ENCODE measurements around the gene SASH1. TPM values are rescaled to one million over a fixed set of nuclear protein-coding genes. Genes with fewer than 3 reads are reported as not detected.

The SASH1 gene
- polyA plus RNA-seq, 1 donor from 2014 or later = 7.0 TPM

DNA sequence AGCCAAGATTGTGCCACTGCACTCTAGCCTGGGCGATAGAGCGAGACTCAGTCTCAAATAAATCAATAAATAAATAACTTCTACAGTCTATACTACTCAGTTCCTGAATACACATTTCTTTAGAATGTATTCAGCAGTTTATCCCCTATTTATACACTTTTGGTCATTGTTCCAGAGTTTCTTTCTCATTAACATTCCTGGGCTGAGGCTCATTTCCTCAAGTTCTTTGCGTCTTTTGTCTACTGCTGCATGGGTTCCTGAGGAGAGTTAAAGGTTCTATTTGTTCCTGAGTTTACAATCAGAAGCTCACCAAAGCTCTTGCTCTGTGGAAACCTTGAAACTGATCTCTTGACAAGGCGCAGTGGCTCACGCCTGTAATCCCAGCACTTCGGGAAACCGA lies 37.7 kb upstream of the SASH1 start:
- Histone ChIP-seq H3K9ac (ENCODE audit: low read length) (no peak overlapping the region), H2AFZ (ENCODE audit: low read depth, low read length) (no peak overlapping the region), H3K9me2 (ENCODE audit: insufficient read depth, low read length) (no peaks in the 10 kb centered on the region), H3K4me3 (ENCODE audit: low read length) (no peak overlapping the region), H3K4me2 (ENCODE audit: low read length) (no peak overlapping the region), H3K27me3 (ENCODE audit: insufficient read depth, low read depth, low read length) (no peaks in the 10 kb centered on the region), H3K27ac (ENCODE audit: low read length) (no peak overlapping the region), H3K36me3 (ENCODE audit: insufficient read depth, low read length) (no peaks in the 10 kb centered on the region), H4K20me1 (ENCODE audit: insufficient read depth) (no peaks in the 10 kb centered on the region), H3K9me3 (ENCODE audit: low read length) (no peaks in the 10 kb centered on the region), H3K79me2 (replicated peaks; ENCODE audit: insufficient read depth, low read length) (no peaks in the 10 kb centered on the region), H3F3A (ENCODE audit: insufficient read depth, low read length, poor library complexity, severe bottlenecking) (no peaks in the 10 kb centered on the region)
- TF ChIP-seq TAF1 (IDR thresholded peaks at IDR 0.05; ENCODE audit: low read depth) (no peak), MXI1 (conservative IDR thresholded peaks at IDR 0.05; ENCODE audit: poor library complexity, severe bottlenecking) (no peak), RAD21 (conservative IDR thresholded peaks at IDR 0.05) (no peak), EP300 (conservative IDR thresholded peaks at IDR 0.05; ENCODE audit: poor library complexity, severe bottlenecking) (no peak), SMC3 (conservative IDR thresholded peaks at IDR 0.05; ENCODE audit: poor library complexity) (no peak), POLR2AphosphoS5 (IDR thresholded peaks at IDR 0.05) (no peak), EZH2 (IDR thresholded peaks at IDR 0.05; ENCODE audit: borderline replicate concordance, insufficient read depth, low read length, poor library complexity, severe bottlenecking) (no peak)
- TF ChIP-seq, protein P1, sequence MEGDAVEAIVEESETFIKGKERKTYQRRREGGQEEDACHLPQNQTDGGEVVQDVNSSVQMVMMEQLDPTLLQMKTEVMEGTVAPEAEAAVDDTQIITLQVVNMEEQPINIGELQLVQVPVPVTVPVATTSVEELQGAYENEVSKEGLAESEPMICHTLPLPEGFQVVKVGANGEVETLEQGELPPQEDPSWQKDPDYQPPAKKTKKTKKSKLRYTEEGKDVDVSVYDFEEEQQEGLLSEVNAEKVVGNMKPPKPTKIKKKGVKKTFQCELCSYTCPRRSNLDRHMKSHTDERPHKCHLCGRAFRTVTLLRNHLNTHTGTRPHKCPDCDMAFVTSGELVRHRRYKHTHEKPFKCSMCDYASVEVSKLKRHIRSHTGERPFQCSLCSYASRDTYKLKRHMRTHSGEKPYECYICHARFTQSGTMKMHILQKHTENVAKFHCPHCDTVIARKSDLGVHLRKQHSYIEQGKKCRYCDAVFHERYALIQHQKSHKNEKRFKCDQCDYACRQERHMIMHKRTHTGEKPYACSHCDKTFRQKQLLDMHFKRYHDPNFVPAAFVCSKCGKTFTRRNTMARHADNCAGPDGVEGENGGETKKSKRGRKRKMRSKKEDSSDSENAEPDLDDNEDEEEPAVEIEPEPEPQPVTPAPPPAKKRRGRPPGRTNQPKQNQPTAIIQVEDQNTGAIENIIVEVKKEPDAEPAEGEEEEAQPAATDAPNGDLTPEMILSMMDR (IDR thresholded peaks at IDR 0.05; ENCODE audit: poor library complexity, severe bottlenecking) = no peak
- TF ChIP-seq, protein P2, sequence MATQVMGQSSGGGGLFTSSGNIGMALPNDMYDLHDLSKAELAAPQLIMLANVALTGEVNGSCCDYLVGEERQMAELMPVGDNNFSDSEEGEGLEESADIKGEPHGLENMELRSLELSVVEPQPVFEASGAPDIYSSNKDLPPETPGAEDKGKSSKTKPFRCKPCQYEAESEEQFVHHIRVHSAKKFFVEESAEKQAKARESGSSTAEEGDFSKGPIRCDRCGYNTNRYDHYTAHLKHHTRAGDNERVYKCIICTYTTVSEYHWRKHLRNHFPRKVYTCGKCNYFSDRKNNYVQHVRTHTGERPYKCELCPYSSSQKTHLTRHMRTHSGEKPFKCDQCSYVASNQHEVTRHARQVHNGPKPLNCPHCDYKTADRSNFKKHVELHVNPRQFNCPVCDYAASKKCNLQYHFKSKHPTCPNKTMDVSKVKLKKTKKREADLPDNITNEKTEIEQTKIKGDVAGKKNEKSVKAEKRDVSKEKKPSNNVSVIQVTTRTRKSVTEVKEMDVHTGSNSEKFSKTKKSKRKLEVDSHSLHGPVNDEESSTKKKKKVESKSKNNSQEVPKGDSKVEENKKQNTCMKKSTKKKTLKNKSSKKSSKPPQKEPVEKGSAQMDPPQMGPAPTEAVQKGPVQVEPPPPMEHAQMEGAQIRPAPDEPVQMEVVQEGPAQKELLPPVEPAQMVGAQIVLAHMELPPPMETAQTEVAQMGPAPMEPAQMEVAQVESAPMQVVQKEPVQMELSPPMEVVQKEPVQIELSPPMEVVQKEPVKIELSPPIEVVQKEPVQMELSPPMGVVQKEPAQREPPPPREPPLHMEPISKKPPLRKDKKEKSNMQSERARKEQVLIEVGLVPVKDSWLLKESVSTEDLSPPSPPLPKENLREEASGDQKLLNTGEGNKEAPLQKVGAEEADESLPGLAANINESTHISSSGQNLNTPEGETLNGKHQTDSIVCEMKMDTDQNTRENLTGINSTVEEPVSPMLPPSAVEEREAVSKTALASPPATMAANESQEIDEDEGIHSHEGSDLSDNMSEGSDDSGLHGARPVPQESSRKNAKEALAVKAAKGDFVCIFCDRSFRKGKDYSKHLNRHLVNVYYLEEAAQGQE (IDR thresholded peaks at IDR 0.05; ENCODE audit: borderline replicate concordance) = no peak

DNA sequence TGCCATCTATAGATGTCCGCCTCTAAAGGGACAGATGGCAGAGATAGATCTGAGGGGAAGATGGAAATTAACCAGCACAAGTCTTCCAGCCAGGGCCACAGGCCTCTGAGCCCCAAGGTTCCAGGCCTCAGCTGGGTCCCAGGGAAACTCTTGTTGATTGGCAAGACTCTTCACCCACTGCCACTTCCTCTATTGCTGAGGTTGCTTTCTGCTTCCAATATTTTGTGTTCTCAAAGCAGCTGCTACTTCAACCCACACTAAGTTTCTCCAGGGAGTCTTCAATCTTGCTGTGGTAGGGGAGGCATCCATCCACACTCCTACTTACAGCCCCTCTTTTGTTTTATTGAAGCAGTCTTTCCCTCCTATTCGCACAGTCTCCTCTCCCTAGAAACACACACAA lies 36.4 kb upstream of the SASH1 start:
- no peaks in the 10 kb centered on the region for H3K9me2 ChIP-seq (ENCODE audit: insufficient read depth, low read length)
- H3K4me3 ChIP-seq (ENCODE audit: low read length) = no peak overlapping the region
- H3K27me3 ChIP-seq (ENCODE audit: insufficient read depth, low read depth, low read length) = no peaks in the 10 kb centered on the region
- H2AFZ ChIP-seq (ENCODE audit: low read depth, low read length) = no peak overlapping the region
- no peak overlapping the region for H3K4me2 ChIP-seq (ENCODE audit: low read length)
- no peak overlapping the region for H3K27ac ChIP-seq (ENCODE audit: low read length)
- no peaks in the 10 kb centered on the region for H3K36me3 ChIP-seq (ENCODE audit: insufficient read depth, low read length)
- no peaks in the 10 kb centered on the region for H3K79me2 ChIP-seq (replicated peaks; ENCODE audit: insufficient read depth, low read length)
- no peaks in the 10 kb centered on the region for H3K9me3 ChIP-seq (ENCODE audit: low read length)
- no peak for TF ChIP-seq MXI1 (conservative IDR thresholded peaks at IDR 0.05; ENCODE audit: poor library complexity, severe bottlenecking)
- TF ChIP-seq TAF1 (IDR thresholded peaks at IDR 0.05; ENCODE audit: low read depth) = no peak
- no peak for TF ChIP-seq SMC3 (conservative IDR thresholded peaks at IDR 0.05; ENCODE audit: poor library complexity)
- no peak for TF ChIP-seq EP300 (conservative IDR thresholded peaks at IDR 0.05; ENCODE audit: poor library complexity, severe bottlenecking)
- TF ChIP-seq, protein P2 (IDR thresholded peaks at IDR 0.05; ENCODE audit: borderline replicate concordance) = no peak
- TF ChIP-seq, protein P1 (IDR thresholded peaks at IDR 0.05; ENCODE audit: poor library complexity, severe bottlenecking) = no peak
- no peak for TF ChIP-seq EZH2 (IDR thresholded peaks at IDR 0.05; ENCODE audit: borderline replicate concordance, insufficient read depth, low read length, poor library complexity, severe bottlenecking)
- H4K20me1 ChIP-seq (ENCODE audit: insufficient read depth) = no peaks in the 10 kb centered on the region
- no peaks in the 10 kb centered on the region for H3F3A ChIP-seq (ENCODE audit: insufficient read depth, low read length, poor library complexity, severe bottlenecking)
- no peak overlapping the region for H3K9ac ChIP-seq (ENCODE audit: low read length)

Measured in neural cell (in vitro differentiated cells).